Limb (tissue), 2 donors: ENCODE measurements around the gene UBA5.

Experiments
- DNase-seq, 2 donors: peaks; one replicate each; pipeline ENCODE4 v3.0.0-alpha.2; 2016; ENCODE audit errors: extremely low spot score in 2 of 2

UBA5 gene

DNA sequence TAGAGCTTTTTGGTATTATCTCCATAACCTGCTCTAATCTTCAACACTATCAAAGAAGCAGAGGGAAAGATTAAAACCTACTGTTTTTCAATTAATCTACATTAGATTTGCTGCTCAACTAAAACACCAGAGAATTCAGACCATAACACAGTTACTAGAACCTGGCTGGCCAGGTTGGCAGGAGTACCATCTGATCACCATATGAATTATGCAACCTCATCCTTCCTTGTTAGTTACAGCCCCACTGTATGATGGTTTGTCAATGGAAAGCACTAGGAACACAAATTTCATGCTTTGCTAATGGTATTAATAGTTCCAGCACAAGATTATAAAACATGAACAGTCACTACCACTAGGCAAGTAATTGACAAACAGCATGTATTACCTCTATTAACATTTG is 56.2 kb downstream of the UBA5 start:
- no peak for DNase-seq

DNA sequence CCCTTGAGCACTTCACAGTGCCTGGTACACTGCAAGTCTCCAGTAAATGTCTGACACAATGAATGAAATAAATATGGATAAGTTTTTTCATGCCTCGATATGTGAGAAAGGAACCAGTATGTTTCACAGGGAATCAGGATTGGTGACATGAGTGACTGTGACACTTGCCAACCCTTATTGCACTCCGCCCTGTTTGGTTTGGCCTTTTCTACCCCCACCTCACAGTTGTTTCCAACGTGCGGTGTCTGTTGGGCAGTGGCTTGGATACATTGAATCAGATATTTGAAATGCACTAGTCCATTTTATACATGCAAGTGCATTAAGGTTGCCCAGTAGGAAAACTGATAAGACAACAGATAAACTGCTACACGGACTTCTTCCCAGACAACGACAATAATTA is 60.1 kb downstream of the UBA5 start:
- no peak for DNase-seq

DNA sequence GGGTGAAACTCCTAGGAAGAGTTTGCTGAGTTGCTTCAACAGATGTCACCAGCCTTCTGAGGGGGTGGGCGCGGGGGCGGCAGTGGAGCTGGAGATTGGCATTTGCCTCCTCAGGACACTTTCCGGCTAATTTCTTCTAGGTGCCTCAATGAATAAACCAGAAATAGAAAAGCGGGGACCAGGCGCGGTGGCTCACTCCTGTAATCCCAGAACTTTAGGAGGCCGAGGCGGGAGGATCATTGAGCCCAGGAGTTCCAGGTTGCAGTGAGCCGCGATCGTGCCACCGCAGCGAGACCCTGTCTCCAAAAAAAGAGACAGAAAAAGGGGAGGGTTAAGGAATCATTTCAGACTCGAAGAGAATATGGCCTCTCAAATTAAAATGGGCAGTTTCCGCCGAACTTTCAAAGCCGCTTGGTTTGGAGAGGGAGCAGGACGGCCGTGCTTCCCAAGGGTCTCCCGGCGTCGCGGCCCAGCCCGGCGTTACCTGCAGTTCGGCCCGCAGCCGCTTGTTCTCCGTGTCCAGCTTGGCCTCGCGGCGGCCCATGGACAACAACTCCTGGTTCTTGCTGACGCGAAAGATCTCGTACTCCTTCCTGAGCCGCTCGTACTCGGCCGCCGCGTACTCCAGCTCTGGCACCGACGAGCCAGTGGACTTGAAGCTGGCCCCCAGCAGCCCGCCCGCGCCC is 61.5 kb downstream of the UBA5 start:
- DNase-seq, result peak in 1 of 2 donors; percentile 54

DNA sequence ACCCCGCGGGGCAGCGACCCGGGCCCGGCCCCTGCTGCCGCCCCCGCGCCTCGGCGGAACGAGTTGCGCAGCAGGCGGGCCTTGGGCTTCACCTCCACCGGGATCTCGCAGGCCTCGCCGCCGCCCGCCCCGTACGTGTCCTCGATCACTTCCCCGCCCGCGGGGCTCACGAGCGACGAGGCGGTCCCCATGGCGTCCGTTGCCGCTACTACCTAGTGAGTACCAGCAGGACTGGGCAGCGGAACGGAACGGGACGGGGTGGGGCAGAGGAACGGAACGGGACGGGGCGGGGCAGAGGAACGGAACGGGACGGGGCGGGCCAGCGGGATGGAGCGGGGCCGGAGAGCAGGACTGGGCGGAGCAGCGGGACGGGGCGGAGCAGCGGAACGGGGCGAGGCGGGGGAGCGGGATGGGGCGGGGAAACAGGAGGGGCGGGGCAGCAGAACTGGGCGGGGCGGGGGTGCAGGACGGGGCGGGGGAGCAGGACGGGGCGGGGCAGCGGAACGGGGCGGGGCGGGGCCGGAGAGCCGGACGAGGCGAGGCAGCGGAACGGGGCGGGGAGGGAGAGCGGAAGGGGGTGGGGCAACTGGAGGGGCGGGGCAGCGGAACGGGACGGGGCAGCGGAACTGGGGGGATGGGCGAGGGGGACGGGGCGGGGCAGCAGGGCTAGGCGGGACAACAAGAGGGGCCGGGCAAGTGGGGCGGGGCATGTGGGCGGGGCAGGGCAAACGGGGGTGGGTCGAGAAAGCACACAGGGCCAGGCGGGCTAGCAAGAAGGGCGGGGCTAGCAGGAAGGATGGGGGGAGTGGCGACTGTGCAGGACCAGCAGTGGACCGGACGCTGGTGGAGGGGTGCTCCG is 62.3 kb downstream of the UBA5 start, which contains the start of gene NPHP3:
Gene NPHP3, minus strand, starts transcription at position 245 of the 859 bp plus-strand sequence. Its CDS starts 54 bp downstream, at position 191.
- DNase-seq, result peak; percentile 94 to 100

DNA sequence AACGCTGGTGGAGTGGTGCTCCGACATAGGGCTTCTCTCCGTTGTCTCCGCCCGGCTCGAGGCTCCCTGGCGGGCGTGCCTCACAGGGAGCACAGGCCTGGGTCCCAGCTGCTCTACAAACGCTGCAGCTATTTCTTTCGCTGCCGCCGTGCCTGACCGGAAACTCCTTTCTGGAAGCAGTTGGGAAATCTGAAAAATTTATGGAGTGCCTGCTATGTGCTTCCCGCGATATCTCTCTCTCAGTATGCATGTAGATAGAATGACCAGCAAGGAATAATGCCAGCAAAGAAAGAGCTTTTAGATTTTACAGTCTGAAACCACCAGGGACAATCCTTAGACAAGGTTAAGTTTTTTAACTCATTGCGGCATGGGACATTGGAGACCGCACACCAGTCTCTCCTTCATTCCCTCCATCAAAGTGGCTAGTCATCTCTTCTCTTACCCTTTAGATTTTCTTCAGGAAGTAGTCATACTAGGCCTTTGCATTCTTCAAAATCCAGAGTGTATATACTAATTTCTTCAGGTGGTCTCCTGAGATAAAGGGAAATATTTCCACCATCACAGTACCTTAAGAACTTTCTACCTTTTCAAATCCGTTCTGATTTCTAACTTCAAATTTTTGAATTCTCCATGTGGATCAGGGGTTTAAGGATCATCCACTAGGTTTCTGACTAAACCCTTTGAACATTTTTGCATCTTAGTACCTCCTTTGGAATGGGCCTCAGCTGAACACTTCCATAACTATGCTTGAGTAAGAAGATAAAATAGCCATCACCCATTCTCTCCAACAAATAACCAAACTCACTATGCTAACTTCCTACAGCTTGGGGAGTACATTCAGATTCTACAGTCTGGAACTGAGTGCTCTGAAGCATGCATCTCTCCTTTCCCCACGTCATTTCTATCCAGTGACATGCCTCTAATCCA is 63.2 kb downstream of the UBA5 start:
- no peak for DNase-seq

GRCh38 chr3:132726341-132726823 is 66.3 kb downstream of the UBA5 start:
- DNase-seq, result peak in 1 of 2 donors; percentile 55
